GM06990 (cell line): ENCODE measurements around the gene QARS1.
A peak's percentile ranks its signal among the peaks of the same experiment; 100 is the strongest.

Source experiments
- DNase-seq: peaks from one replicate; pipeline ENCODE4 v3.0.0-alpha.2; 2011; ENCODE audit not compliant: insufficient read length; ENCODE audit errors: extremely low read depth
- H3K27me3 ChIP-seq: replicated peaks from 2 replicates; pipeline ENCODE4 v1.6.0; 2011; ENCODE audit warnings: low read length; ENCODE audit not compliant: control insufficient read depth, insufficient read depth
- H3K36me3 ChIP-seq: 2 replicates; pipeline ENCODE4 v1.5.1; 2011; ENCODE audit warnings: low read length; ENCODE audit not compliant: control insufficient read depth, insufficient read depth
- H3K4me3 ChIP-seq: replicated peaks from 2 replicates; pipeline ENCODE4 v1.5.1; 2011; ENCODE audit warnings: low read depth, mild to moderate bottlenecking, control low read depth, low read length
- TF ChIP-seq, protein P1 (sequence below): IDR thresholded peaks from 2 replicates; pipeline ENCODE4 v1.5.1; 2011; ENCODE audit warnings: low read length, control low read depth, mild to moderate bottlenecking, inconsistent platforms; ENCODE audit not compliant: insufficient read depth, poor library complexity, severe bottlenecking

QARS1 gene

DNA sequence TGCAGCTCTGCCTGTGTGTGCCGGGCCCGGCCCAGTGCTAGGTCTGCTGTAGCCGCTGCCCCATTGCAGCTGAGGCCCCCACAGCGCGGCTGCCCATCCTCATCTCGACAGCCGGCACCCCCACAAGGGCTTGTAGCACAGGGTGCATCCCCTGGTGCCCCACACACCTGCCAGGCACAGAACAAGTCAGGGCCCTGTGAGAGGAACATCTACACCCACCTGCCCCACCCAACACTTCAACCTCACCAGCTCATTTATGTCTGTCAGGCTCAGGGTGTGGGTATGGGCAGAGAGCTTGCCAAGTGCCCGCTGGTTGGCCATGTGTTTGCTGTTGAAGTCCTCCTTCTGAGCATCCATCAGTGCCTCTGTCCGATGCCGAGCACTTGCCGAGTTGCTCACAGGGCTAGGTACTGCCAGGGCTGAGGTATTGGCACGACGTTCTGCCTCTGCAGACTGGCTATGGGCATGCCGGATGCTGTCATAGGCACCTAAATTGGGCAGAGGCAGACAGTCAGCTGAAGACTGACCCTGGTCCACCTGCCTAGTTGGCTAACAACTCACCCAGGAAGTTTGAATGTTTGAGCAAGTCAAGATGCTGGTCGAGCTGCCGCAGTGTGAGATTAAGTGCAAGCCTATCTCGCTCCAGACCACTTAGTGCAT lies 18.5 kb upstream of the QARS1 start:
- DNase-seq, result no peak
- Histone ChIP-seq H3K27me3 (no peaks in the 10 kb centered on the region), H3K36me3 (no peaks in the 10 kb centered on the region; the same call in 1 of the 2 replicates), H3K4me3 (no peak overlapping the region)
- TF ChIP-seq, protein P1, sequence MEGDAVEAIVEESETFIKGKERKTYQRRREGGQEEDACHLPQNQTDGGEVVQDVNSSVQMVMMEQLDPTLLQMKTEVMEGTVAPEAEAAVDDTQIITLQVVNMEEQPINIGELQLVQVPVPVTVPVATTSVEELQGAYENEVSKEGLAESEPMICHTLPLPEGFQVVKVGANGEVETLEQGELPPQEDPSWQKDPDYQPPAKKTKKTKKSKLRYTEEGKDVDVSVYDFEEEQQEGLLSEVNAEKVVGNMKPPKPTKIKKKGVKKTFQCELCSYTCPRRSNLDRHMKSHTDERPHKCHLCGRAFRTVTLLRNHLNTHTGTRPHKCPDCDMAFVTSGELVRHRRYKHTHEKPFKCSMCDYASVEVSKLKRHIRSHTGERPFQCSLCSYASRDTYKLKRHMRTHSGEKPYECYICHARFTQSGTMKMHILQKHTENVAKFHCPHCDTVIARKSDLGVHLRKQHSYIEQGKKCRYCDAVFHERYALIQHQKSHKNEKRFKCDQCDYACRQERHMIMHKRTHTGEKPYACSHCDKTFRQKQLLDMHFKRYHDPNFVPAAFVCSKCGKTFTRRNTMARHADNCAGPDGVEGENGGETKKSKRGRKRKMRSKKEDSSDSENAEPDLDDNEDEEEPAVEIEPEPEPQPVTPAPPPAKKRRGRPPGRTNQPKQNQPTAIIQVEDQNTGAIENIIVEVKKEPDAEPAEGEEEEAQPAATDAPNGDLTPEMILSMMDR, result no peak

DNA sequence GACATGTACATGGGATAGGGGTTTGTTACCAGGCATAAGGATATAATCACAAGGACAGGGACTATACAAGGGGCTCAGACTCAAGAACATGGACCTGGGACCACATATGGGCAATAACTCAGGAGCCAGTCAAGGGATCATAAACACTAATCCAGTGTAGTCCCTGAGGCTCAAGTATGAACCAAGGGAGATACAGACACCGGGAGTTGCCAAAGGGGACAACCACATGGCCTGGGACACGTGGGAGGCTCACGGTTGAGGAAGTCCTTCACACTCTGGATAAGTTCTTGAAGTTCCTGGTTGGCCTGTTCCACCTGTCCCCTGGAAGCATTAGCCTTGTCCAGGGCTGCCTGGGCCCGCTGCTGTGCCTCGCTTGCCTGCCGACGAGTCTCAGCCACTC lies 17.9 kb upstream of the QARS1 start:
- Histone ChIP-seq H3K36me3 (peaks cover 3% of the 10 kb centered on the region; the same call in 1 of the 2 replicates), H3K4me3 (no peak overlapping the region), H3K27me3 (no peaks in the 10 kb centered on the region)
- no peak for DNase-seq
- TF ChIP-seq, protein P1, result no peak

DNA sequence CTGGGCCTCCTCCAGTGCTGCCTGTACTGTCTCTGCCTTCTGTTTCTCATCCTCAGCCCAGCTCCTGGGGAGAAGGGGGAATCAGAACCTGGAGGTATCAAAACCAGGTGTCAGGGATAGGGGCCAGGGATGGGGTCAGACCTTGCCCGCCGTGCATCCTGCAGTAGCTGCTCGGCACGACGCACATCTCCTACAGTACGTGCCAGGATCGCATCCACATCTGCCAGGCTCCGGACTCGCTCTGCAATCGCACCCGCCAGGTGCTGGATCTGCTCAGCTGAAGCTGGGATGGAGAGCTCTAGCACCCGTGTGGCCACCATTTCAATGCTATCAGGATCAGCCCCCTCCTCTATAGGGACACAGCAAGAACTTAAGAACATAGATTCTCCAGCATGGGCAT lies 17.5 kb upstream of the QARS1 start:
- no peak for DNase-seq
- Histone ChIP-seq H3K27me3 (no peaks in the 10 kb centered on the region), H3K36me3 (peaks cover 6% of the 10 kb centered on the region), H3K4me3 (no peak overlapping the region)
- TF ChIP-seq, protein P1, result no peak

DNA sequence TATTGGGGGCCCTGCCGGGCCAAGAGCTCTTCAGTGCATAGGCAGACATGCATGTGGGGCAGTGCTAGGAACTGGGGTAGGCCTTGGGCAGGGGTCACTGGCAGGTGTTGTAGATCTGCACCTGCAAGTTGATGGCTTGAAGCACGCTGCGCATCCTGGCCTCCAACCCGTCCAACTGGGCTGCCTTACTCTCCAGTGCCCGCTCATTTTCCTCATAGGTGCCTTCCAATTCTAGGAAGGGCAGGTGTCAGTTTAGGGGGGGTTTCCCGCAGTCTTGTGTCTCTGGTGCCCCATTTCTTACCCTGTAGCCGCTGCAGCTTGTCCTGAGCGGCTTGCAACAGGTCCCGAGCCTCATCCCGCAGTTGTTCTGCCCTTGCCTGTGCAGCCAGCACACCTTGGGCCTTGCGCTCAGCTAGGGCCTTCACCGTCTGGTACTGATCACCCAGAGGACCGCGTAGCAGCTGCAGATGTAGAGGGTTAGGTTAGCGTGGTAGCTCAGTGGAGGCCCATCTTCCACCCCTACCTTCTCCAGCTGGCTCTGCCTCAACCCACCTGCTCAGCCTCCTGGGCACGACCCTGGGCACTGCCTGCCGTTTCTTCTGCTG lies 16.7 kb upstream of the QARS1 start:
- no peak for DNase-seq
- Histone ChIP-seq H3K36me3 (peaks cover 12% of the 10 kb centered on the region), H3K4me3 (peak overlapping the region; percentile 79), H3K27me3 (no peaks in the 10 kb centered on the region)
- TF ChIP-seq, protein P1, result no peak

DNA sequence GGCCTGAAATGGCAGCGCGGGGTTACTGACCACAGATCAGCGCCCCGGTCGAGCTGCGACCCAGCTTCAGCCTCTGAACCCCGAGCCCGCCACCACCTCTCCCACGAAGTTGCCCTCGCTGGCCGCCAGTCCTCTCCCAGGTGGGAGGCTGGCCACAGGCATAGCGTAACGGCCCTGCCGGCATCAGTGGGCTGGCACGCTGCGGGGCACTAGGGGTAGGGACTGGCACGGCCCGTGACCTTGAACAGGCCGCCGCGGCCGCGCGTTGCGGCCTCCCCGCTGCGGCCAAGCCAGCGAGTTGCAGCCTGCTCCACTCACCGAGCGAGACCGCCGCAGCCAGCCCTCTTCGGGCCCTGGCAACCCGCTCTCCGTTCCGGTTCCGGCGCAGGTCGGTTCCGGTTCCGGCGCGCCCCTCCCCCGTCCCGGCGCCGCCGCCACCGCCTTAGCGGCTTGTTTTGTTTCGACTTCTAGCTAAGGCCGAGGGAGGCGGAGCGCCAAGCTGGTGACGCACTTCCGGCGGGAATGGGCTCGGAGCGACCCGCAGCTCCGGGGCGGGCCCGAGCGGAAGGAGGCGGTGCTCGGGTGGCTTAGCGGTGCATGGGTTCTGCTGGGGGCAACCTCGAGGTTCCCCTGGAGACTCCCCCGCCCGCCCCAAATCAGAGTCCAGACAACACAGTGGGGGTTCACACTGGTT lies 16.0 kb upstream of the QARS1 start, which contains the start of gene USP19:
Gene USP19 (minus strand): TSS at position 386 of the 694 bp plus-strand sequence. CDS start 1,678 bp downstream, outside the sequence.
- peak within 1 kb of the TSS; percentile 79 for H3K4me3 ChIP-seq
- H3K36me3 ChIP-seq, result peaks cover 18% of the 10 kb centered on the region
- DNase-seq, result peak; percentile 98
- no peaks in the 10 kb centered on the region for H3K27me3 ChIP-seq
- TF ChIP-seq, protein P1, result no peak
